HG03469 (cell line): Measurements from ENCODE around the gene SPACDR.

ENCODE experiments used
- ATAC-seq: cut with Tn5 transposase; IDR thresholded peaks from one replicate; pipeline ENCODE4 v1.9.1; 2021; ENCODE audit warnings: mild to moderate bottlenecking, moderate library complexity, moderate number of reproducible peaks; ENCODE audit not compliant: unreplicated experiment

The SPACDR gene

DNA sequence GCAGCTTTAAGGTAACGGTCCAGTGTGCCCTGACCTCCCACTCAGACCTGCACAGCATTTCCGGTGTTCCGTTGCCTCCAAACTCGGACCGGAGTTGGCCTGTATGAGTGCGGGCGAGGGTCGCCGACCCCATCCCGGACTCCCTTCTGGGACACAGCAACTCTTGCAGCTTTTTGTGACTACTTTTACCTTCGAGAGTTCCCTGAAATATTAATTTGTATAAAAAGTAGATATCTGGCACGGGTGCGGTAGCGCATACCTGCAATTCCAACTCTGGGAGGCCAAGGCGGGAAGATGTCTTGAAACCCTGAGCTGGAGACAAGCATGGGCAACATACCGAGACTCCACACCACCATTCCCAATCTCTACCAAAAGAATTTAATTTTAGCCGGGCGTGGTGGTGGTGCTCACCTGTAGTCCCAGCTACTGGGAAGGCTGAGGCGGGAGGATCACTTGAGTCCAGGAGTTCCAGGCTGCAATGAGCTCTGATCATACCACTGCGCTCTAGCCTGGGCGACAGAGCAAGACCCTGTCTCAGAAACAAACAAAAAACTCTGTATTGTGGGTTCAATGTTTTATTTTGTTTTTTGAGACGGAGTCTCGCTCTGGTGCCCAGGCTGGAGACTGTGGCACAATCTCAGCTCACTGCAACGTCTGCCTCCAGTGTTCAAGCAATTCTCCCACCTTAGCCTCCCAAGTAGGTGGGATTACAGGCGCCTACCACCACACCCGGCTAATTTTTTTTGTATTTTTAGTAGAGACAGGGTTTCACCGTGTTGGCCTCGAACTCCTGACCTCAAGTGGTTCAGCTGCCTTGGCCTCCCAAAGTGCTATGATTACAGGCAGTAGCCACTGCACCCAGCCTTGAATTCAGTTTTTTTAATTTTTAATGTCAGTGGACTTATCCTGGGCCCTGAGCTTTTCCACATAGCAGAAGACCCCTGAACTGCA, 26.6 kb downstream of the SPACDR start:
- ATAC-seq: no peak

DNA sequence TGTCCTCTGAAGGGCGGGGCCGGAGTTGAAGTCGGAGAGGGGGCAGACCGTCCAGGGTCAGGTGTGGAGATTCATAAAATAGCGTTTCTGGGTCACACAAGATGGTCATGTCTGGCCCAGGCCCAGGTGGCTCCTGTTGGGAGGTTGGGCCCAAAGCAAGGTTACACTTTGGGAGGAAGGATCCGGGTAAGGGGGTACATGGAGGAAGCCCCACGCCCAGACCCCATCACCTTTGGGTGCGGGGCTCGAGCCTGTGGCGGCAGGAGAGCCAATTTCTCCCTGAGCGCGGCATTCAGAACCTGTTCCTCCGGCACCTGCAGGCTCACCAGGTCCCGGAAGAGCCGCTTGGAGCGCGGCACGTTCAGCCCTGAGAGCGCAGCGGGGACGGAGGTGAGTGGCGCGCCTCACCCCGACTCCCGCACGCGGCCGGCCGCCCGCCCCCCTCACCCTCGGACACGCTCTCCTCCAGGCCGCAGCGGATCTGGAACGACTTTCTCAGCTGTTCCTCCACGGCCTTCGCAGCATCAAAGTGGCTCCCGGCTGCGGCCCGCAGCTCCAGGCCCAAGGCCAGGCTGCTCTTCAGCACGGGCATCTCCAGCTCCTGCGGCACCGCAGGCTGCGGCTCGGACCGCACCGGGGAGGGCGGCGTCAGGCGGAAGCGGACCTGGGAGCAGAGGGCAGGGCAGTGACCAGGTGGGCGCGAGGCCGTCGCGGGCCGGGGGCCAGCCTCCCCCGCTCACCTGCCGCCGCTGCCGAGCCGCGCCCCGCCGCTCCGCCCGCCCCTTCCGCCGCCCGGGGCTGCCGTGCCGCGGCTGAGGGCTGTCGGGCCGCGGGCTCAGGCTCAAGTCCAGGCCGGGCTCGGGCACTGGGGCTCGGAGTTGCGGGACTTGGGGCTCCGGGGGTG, 28.4 kb downstream of the SPACDR start:
- peak; percentile 19 for ATAC-seq

DNA sequence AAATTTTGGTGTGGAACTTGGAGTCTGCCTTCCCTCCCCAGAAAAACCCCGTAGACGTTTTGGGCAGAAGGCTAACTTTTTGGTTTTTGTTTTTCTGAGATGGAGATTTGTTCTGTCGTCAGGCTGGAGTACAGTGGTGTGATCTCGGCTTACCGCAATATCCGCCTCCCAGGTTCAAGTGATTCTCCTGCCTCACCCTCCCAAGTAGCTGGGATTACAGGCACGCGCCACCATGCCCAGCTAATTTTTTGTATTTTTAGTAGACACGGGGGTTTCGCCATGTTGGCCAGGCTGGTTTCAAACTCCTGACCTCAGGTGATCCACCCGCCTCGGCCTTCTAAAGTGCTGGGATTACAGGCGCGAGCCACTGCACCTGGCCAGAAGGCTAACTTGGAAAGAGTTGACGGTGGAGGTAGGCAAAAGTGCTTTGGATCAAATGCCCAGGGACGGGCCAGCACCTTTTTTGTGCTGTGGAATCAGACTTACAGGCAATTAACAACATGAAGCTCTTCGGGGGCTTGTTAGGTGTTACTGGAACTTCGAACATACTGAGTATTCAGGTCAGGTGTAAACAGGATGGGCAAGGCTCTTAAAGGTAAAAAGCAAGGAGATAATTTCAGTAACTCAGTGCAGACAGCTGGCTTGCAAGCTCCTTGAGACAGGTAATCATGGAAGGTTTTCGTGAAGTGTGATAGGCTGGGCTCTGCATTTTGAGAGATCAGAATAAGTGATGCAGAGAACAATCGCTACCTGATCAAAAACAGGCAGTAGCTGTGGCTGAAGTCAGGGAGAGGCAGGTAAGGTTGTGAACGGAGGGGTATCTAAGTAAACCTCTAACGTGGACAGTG, 29.5 kb downstream of the SPACDR start:
- no peak for ATAC-seq

DNA sequence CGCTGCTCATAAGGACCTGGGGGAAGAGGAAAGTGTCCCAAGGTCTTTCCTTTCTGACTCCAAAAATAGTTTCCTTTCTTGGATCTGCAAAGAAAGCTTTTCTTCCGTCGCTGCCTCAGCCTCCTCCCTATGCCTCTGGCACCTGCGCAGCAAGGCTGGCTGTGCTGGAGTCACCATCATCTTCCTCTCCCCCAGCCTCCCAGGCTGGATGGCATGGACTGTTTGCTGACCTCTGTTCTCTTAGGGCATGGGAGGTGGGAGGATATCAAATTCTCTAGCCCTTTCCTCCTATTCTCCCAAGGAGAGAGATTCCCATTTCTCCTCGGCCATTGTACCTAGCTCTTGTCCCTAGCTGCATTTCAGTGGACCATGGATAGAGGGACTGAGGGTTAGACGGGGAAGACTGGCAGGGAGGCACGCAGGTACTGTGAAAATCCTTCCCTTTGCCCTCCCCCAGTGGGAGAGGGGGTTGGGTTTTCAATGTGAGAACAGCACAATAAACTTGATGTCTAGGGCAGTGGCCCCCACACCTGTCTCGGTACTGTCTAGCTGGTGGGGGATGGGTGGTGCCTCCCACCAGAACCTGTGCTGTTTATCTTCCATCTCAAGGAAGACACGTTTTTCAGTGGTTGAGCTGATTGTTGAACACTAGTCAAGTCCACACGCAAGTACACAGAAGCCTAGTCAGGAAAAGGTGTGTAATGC, 30.3 kb downstream of the SPACDR start:
- ATAC-seq: no peak

DNA sequence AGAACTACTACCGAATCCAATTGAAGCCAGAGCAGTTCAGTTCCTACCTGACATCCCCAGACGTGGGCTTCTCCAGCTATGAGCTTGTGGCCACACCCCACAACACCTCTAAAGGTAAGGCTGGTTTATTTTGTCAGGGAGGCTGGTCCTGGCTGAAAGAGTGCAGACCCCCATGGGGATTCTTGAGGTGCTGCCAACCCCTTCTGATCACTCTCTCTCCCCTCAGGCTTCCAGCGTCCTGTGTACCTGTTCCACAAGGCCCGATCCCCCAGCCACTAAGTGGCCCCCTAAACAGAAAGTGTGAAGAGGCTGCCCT, 30.8 kb downstream of the SPACDR start:
- ATAC-seq: no peak

DNA sequence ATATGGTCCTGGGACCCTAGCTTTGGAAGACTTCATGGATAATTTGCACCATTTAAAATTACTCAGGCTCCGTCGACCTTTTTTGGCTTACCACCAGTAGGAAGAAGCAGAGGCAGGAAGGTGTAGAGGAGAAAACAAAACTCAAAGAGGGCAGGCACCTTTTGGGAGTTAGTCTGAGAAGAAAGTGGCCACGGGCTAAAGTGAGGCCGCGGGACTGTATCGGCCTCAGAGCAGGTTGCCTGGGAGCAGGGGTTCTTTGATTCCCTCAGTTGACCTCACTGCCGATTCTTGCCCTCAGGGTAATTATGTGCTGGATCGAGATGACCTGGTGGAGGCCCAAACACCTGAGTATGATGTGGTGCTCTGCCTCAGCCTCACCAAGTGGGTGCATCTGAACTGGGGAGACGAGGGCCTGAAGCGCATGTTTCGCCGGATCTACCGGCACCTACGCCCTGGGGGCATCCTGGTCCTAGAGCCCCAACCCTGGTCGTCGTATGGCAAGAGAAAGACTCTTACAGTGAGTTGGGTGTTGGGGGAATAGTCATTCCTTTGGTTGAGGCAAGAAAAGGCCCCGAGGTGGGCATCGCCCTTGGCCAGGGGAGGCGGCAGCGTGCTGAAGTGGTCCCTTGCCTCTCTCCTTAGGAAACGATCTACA, 31.3 kb downstream of the SPACDR start:
- no peak for ATAC-seq

DNA sequence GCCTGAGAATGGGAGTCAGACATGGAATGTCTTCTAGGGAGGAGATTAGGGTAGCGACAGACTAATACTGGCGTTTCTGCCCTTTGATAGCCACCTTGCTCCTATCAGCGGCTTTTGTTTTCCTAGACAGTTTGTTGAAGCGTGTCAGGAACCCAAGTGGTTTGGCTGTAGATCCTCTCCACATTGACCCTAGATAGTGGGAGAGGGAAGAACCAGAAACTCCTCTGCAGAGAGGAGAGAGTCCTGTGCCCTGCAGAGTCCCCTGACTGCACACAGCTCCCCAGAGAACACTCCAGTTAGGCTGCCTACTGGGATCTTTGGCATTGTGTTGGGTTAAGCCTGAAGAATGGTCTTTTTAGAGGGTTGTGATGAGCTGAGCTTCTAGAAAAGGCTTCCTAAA, 32.0 kb downstream of the SPACDR start:
- ATAC-seq: no peak

DNA sequence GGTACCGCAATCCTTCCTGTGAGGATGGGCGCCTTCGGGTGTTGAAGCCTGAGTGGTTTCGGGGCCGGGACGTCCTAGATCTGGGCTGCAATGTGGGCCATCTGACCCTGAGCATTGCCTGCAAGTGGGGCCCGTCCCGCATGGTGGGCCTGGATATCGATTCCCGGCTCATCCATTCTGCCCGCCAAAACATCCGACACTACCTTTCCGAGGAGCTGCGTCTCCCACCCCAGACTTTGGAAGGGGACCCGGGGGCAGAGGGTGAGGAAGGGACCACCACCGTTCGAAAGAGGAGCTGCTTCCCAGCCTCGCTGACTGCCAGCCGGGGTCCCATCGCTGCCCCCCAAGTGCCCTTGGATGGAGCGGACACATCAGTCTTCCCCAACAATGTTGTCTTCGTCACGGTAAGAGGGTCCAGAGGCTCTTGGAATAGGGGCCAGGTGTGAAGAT, 32.7 kb downstream of the SPACDR start:
- ATAC-seq: no peak

DNA sequence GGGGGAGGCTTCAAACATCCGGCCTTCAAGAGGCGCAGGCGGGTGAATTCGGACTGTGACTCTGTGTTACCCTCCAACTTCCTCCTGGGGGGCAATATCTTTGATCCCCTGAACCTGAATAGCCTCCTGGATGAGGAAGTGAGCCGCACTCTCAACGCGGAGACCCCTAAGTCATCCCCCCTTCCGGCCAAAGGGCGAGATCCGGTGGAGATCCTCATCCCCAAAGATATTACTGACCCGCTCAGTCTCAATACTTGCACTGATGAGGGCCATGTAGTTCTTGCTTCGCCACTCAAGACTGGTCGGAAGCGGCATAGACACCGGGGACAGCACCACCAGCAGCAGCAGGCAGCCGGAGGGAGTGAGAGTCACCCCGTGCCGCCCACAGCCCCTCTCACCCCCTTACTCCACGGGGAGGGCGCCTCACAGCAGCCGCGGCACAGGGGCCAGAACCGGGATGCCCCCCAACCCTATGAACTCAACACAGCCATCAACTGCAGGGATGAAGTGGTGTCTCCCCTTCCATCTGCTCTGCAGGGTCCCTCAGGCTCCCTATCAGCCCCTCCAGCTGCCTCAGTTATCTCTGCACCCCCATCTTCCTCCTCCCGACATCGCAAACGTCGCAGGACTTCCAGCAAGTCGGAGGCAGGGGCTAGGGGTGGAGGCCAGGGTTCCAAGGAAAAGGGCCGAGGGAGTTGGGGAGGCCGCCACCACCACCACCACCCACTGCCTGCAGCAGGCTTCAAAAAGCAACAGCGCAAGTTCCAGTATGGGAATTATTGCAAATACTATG, 33.4 kb downstream of the SPACDR start:
- no peak for ATAC-seq

DNA sequence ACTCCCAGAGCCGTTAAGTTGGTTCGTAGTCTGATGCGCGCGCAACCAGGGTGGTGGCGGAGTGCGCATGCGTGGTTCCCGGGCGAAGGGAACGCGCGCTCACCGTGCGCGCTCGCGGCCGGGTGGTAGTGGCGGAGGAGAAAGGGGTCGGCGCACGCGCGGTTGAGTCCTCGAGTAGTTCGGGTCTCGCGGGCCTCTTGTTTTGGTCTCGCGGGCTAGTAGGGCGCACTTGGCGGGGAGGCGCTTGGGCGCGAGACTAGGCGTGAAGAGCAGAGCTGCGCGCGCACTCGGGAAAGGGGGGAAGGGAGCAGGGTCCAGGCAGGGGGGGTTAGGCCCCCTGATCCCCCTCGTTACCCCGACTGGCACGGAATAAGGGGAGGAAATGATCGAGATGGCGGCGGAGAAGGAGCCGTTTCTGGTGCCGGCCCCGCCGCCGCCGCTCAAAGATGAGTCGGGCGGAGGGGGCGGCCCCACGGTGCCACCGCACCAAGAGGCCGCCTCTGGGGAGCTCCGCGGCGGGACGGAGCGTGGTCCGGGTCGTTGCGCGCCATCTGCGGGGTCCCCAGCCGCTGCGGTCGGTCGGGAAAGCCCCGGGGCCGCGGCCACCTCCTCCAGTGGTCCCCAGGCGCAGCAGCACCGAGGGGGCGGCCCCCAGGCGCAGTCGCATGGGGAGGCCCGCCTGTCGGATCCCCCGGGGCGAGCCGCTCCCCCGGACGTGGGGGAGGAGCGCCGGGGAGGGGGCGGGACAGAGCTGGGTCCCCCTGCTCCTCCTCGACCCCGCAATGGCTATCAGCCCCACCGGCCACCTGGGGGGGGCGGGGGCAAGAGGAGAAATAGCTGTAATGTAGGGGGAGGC, 34.2 kb downstream of the SPACDR start, which contains the start of gene MEPCE:
Gene MEPCE (plus strand): TSS at position 195 of the 856 bp plus-strand sequence. CDS start 188 bp downstream, at position 383.
- ATAC-seq: no peak

DNA sequence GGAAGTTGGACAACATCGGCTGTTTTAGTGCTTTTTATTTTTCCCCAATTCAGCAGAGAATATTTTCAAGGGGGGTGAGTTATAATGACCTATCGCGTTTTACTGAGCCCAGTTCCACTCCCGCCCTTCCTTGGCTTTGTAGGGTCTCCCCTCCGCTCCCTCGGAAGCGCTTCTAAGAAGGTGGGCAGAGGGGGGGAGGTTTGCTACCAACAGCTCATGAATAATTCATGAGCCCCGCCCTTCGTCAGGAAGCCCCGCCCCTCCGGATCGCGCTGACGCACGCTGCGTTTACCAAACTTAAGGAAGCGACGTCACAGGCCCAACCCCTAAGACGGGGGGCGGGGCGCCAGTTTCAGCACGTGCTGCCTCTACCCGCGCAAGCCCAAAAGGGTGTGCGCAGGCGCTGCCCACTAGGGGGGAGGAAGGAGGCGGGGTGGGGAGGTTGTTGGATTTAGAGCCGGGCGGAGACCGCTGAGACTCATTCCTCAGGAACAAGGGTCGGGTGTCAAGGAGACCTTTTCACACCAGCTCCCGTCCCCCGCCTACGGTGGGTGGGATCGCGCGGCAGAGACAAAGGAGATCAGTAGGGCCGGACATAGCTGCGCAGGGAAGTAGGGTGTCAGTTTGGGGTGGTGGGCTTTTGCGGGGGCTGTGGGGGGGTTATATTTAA, 35.0 kb downstream of the SPACDR start:
- ATAC-seq: peak; percentile 27

DNA sequence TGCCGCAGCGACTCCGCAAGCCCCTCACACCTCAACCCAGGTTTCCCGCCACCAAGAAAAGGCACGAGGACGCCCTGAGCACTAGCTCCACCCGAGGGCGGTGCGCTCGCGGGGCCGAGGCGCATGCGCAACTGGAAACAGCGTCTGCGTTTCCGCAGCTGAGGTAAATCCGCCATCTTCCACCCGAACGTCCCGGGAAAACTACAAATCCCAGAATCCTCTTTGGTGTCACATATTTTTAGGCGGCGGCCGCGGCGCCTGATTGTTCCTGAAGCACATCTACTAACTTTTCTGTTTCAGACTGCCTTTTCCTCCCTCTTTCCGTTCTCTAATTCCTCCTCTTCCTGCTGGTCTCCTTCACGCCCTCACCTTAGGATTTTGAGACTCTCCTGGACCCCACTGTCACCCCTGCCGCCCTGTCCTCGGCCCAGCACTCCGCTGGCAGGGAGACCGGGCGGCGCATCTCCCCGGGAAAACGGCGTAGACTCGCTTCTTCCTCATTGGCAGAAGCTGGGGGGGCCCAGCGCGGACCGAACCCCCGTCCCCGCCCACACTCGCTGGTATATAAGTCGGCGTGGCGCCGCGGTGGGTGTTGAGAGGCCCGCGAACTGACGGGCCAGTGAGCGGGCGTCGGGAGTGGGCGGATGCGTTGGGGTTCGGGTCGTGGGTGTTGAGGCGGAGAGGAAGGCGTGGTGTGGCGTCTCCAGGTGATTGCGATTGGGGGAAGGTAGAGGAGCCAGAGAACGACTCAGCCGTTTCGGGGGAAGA, 35.7 kb downstream of the SPACDR start, which contains the start of gene ZCWPW1:
Gene ZCWPW1 (minus strand): TSS at position 505 of the 768 bp plus-strand sequence. CDS start 8,054 bp downstream, outside the sequence.
- peak; percentile 30 for ATAC-seq

DNA sequence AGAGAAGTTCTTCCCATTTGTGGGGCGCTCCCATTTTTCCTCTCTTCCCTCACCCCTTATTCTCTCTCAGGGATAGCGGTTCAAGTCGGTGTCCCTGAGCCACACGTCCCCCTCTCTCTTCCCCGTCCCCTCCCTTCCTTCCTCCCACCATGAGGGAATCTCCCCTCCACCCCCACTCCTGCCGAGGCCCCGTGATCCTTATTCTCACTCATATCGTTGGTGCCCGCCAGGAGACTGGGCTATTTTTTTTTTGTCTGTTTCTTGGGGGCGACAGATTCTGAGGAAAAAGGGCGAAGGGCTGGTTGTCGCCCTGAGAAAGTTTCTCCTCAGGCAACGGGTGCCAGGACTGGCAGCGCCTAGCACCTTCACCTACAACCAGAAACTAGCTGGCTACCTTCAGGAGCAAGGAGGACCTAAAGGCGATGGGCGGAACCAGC, 36.3 kb downstream of the SPACDR start:
- ATAC-seq: no peak

DNA sequence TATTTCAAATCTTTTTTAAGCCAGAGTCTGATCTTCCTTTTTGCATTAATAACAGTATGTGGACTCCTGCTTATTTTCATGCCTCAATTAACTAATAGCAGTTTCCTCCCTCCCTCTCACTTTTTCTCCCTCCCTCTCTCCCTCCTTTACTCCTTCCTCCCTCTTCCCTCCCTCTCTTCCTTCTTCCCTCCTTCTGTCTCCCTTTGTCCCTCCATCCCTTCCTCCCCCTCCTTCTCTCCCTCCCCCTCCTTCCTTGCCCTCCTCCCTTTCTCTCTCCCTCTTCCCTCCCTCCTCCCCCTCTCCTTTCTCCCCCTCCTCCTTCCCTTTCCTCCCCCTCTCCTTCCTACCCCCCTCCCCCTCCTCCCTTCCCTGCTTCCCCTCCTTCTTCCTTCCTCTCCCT, 37.5 kb downstream of the SPACDR start:
- ATAC-seq: no peak

DNA sequence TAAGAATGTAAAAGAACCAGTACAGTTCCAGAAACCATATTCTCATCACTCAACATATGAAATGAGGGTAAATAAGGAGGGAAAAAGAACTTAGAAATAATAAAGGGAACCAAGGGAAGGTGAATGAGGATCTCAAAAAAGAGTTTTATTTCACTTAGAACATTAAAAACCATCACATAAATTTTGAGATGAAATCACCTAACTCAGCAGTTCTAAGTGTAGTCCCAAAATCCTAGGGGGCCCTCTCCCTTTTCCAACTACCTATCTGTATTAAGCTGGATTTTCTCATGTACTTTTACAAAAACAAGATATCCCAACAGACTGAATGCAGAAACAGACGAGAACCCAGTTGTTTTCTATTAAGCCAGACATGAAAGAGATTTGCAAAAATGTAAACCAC, 38.7 kb downstream of the SPACDR start:
- ATAC-seq: no peak

DNA sequence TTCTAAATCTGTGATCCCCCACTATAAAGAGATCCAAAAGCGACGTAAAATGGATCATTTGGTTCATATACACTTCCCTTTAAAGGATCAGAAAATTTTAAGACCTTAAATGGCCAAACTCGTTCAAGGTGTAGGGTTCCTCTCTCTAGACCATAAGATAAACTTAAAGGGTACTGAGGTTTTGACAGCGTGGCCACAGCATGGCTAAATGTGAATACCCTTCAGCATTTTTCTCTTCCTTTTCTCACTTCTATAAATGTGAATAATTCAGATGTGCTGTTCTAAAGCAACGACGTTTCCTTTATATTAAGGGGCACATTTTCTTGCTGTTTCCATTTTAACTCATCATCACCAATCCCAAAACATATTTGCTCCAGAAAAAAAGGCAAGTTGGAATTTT, 40.7 kb downstream of the SPACDR start:
- no peak for ATAC-seq
